Duodenal mucosa (tissue), 2 donors: ENCODE data around the gene D2HGDH.
"Not testable (repeated sequence)": the region's sequence is repeated elsewhere in the genome, so short reads cannot be mapped to it uniquely, and the experiment has no call there.

Experiments
- H3K27ac ChIP-seq: one replicate; pipeline ENCODE4 v1.7.0; 2013; ENCODE audit warnings: low read depth, low read length
- H3K27me3 ChIP-seq, 2 donors: one replicate each; pipeline ENCODE4 v1.7.0; 2013; ENCODE audit warnings: low read length in 2 of 2, control low read depth in 1 of 2; ENCODE audit not compliant: insufficient read depth in 2 of 2, control insufficient read depth in 1 of 2
- H3K36me3 ChIP-seq, 2 donors: one replicate each; pipeline ENCODE4 v1.7.0; 2013; ENCODE audit warnings: low read length in 2 of 2, control low read depth in 1 of 2; ENCODE audit not compliant: insufficient read depth in 2 of 2, control insufficient read depth in 1 of 2
- H3K4me1 ChIP-seq, 2 donors: one replicate each; pipeline ENCODE4 v1.7.0; 2013; ENCODE audit warnings: low read length in 2 of 2, control low read depth in 1 of 2; ENCODE audit not compliant: insufficient read depth in 2 of 2, control insufficient read depth in 1 of 2
- H3K4me3 ChIP-seq, 2 donors: one replicate each; pipeline ENCODE4 v1.7.0; 2013; ENCODE audit warnings: low read length in 2 of 2, low read depth in 1 of 2
- H3K9ac ChIP-seq, 2 donors: one replicate each; pipeline ENCODE4 v1.7.0; 2013; ENCODE audit warnings: low read length in 2 of 2, low read depth in 1 of 2
- H3K9me3 ChIP-seq, 2 donors: one replicate each; pipeline ENCODE4 v1.7.0; 2013; ENCODE audit warnings: low read length in 2 of 2, control low read depth in 1 of 2; ENCODE audit not compliant: control insufficient read depth in 1 of 2

Gene D2HGDH

DNA sequence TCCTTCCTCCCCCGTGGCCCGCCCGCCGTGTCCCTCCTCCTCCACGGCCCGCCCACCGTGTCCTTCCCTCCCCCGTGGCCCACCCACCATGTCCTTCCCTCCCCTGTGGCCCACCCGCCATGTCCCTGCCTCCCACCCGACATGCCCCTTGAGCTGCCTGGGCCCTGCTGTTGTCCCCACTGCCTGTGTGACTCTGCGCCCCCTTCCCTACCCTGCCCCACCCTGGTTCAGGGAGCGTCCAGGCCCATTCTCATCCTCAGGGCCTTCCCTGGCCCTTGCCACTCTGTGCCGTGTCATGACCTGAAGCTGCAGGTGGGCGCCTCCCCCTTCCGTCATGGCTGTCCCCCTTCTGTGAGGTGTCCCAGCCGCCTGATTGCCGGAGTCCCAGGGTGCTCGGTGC is 20.7 kb downstream of the D2HGDH start:
- no peaks in the 10 kb centered on the region for H3K27me3 ChIP-seq
- no peak overlapping the region for H3K4me3 ChIP-seq
- no peaks in the 10 kb centered on the region for H3K9me3 ChIP-seq
- no peaks in the 10 kb centered on the region for H3K4me1 ChIP-seq
- no peak overlapping the region for H3K27ac ChIP-seq
- no peak overlapping the region for H3K9ac ChIP-seq
- peaks cover 11 to 28% of the 10 kb centered on the region in 2 donors for H3K36me3 ChIP-seq

DNA sequence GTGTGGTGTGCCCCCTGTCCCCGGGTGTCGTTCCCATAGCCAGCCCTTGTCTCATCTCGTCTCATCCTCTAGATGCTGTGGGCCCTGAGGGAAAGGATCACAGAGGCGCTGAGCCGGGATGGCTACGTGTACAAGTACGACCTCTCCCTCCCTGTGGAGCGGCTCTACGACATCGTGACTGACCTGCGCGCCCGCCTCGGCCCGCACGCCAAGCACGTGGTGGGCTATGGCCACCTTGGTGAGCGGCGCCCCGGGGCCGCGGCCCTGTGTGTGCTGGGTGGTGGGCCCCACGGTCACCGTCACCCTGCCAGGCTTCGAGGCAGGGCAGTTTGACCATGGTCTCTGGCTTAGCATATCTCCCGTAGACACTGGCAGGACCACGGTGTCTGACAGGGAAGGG is 21.3 kb downstream of the D2HGDH start:
- H3K4me3 ChIP-seq: no peak overlapping the region
- no peaks in the 10 kb centered on the region for H3K27me3 ChIP-seq
- H3K4me1 ChIP-seq: no peaks in the 10 kb centered on the region
- H3K36me3 ChIP-seq: peaks cover 16 to 35% of the 10 kb centered on the region in 2 donors
- H3K9me3 ChIP-seq: no peaks in the 10 kb centered on the region
- no peak overlapping the region for H3K27ac ChIP-seq
- no peak overlapping the region for H3K9ac ChIP-seq

DNA sequence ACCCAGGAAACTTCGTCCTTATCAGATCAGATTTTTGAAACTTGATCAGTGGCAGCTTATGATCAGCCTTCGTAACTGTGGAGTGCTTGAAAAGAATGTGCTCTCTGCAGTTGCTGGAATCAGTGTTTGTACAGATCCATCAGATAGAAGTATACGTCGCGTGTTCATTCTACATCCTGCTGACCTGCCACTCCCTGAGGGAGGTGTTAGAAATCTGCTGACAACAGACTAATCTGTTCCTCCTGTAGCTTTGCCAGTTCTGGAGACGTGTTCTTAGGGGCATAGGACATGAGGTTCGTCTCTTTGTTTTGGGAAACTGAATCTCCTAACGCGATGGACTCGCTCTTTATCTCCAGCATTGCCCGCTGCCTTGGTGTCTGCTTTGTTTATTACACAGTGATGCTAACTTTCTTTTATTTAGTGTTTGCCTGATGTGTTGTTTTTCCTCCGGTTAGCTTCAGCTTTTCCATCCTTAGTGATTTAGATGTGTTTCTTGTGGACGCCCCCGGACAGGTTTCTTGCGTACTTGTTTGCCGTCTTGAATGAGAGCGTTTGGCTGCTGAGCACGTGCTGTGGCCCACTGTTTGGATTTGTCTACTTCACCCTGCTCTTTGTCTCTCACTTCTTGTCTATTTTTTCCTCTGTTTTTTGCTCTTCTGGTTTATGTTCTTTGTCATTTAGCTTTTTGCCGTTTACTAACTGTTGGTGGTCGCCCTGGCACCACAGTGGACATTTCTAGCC is 24.8 kb downstream of the D2HGDH start:
- no peaks in the 10 kb centered on the region for H3K4me1 ChIP-seq
- H3K36me3 ChIP-seq: peaks cover 16 to 31% of the 10 kb centered on the region in 2 donors
- no peak overlapping the region for H3K4me3 ChIP-seq
- H3K9me3 ChIP-seq: no peaks in the 10 kb centered on the region
- no peak overlapping the region for H3K9ac ChIP-seq
- no peak overlapping the region for H3K27ac ChIP-seq
- no peaks in the 10 kb centered on the region for H3K27me3 ChIP-seq

DNA sequence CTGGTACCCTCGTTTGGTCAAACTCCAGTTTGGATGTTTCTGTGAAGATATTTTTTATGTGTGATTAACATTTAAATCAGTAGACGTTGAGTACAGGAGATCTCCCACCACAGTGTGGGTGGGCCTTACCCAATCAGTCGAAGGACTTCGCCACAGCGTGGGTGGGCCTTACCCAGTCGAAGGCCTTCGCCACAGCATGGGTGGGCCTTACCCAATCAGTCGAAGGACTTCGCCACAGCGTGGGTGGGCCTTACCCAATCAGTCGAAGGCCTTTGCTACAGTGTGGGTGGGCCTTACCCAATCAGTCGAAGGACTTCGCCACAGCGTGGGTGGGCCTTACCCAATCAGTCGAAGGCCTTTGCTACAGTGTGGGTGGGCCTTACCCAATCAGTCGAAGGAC is 25.5 kb downstream of the D2HGDH start:
- H3K4me1 ChIP-seq, H3K4me3 ChIP-seq: not testable (repeated sequence)

DNA sequence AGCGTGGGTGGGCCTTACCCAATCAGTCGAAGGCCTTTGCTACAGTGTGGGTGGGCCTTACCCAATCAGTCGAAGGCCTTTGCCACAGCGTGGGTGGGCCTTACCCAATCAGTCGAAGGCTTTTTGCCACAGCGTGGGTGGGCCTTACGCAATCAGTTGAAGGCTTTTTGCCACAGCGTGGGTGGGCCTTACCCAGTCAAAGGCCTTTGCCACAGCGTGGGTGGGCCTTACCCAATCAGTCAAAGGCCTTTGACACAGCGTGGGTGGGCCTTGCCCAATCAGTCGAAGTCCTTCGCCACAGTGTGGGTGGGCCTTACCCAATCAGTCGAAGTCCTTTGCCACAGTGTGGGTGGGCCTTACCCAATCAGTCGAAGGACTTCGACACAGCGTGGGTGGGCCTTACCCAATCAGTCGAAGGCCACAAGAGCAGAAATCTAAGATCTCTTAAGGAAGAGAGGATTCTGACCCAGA is 25.9 kb downstream of the D2HGDH start:
- Histone ChIP-seq H3K27me3 (no peaks in the 10 kb centered on the region), H3K4me1 (no peaks in the 10 kb centered on the region), H3K9ac (no peak overlapping the region), H3K27ac (no peak overlapping the region), H3K9me3 (no peaks in the 10 kb centered on the region), H3K36me3 (peaks cover 16 to 29% of the 10 kb centered on the region in 2 donors), H3K4me3 (no peak overlapping the region)

More for the DNA sequence above, 25.5 kb downstream of the D2HGDH start:
- H3K27ac ChIP-seq, H3K27me3 ChIP-seq, H3K9ac ChIP-seq, H3K9me3 ChIP-seq: not testable (repeated sequence)
- H3K36me3 ChIP-seq: peaks cover 16 to 31% of the 10 kb centered on the region in 2 donors

DNA sequence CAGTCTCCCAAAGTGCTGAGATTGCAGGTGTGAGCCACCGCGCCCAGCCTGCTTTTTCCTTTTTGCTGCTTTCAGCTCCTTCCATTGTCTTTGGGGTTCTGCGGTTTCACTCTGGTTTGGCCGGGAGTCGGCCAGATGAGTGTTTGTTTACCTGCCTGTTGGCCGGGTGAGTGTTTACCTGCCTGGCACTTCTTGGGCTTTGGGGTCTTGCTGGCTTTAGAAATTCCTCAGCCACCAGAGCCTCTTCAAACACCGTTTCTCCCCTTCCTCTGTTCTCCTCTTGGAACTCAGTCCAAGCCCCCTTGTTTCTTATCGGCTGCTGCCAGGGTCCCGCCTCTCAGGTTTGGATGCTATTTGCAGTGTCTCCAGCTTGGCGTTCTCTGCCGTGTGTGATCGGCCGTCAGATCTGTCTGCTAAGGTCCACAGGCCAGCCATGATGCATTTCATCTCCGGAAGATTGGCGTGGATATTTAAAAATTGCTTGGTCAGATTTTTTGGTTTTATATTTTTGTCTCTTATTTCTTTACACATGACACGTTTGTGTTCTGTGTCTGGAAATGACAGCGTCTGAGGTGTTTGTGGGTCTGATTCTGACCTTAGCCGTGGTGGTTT is 28.0 kb downstream of the D2HGDH start:
- Histone ChIP-seq H3K4me1 (no peaks in the 10 kb centered on the region), H3K9ac (no peak overlapping the region), H3K27ac (no peak overlapping the region), H3K36me3 (peaks cover 8 to 20% of the 10 kb centered on the region in 2 donors), H3K9me3 (no peaks in the 10 kb centered on the region), H3K4me3 (no peak overlapping the region), H3K27me3 (no peaks in the 10 kb centered on the region)

DNA sequence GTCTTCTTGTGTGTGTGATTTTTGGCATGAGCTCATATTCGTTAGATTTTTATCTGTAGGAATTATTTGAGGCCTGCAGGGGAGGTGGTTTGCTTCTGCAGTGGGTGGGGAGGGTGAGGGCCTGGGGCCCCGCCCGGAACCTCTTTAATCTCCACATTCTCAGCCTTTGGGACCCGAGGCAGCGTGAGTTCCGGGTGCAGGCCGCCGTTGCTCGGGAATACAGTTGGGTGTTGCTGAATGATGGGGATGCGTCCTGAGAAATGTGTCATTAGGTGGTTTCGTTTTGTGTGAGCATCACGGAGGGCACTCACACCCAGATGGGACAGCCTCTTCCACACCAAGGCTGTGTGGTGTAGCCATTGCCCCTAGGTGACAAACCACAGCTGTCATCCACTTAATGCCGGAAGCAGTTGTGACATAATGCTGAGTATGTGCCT is 28.5 kb downstream of the D2HGDH start:
- peaks cover 8 to 20% of the 10 kb centered on the region in 2 donors for H3K36me3 ChIP-seq
- no peaks in the 10 kb centered on the region for H3K4me1 ChIP-seq
- no peaks in the 10 kb centered on the region for H3K27me3 ChIP-seq
- H3K9ac ChIP-seq: no peak overlapping the region
- no peak overlapping the region for H3K4me3 ChIP-seq
- H3K27ac ChIP-seq: no peak overlapping the region
- H3K9me3 ChIP-seq: no peaks in the 10 kb centered on the region

DNA sequence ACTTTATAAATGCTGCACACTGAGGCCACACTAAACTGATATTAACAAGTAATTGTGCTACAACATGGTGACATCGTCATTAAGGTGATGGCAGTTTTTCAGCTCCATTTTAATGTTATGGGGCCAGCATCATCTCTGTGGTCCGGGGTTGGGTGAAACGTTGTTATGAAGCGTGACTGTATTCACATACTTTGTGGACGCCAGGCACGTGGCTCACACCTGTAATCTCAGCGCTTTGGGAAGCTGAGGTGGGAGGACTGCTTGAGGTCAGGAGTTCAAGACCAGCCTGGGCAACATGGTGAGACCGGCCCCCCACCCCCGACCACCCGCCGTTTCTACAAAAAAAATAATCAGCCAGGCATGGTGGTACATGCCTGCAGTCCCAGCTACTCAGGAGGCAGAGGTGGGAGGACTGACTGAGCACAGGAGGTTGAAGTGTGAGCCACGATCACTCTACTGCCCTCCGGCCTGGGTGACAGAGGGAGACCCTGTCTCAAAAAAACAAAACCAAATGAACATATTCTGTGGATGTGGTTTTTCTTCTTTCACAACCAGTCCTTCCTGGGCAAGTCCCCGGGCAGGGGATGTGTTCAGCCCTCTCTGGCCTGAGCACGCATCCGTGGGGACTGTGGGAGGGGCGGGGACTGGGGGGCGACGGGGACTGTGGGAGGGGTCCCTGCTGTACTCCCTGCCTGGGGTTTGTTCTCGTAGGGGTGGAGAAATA is 29.3 kb downstream of the D2HGDH start:
- no peaks in the 10 kb centered on the region for H3K9me3 ChIP-seq
- no peak overlapping the region for H3K4me3 ChIP-seq
- H3K27me3 ChIP-seq: no peaks in the 10 kb centered on the region
- no peaks in the 10 kb centered on the region for H3K4me1 ChIP-seq
- H3K36me3 ChIP-seq: peaks cover 8 to 20% of the 10 kb centered on the region in 2 donors
- no peak overlapping the region for H3K27ac ChIP-seq
- H3K9ac ChIP-seq: no peak overlapping the region

DNA sequence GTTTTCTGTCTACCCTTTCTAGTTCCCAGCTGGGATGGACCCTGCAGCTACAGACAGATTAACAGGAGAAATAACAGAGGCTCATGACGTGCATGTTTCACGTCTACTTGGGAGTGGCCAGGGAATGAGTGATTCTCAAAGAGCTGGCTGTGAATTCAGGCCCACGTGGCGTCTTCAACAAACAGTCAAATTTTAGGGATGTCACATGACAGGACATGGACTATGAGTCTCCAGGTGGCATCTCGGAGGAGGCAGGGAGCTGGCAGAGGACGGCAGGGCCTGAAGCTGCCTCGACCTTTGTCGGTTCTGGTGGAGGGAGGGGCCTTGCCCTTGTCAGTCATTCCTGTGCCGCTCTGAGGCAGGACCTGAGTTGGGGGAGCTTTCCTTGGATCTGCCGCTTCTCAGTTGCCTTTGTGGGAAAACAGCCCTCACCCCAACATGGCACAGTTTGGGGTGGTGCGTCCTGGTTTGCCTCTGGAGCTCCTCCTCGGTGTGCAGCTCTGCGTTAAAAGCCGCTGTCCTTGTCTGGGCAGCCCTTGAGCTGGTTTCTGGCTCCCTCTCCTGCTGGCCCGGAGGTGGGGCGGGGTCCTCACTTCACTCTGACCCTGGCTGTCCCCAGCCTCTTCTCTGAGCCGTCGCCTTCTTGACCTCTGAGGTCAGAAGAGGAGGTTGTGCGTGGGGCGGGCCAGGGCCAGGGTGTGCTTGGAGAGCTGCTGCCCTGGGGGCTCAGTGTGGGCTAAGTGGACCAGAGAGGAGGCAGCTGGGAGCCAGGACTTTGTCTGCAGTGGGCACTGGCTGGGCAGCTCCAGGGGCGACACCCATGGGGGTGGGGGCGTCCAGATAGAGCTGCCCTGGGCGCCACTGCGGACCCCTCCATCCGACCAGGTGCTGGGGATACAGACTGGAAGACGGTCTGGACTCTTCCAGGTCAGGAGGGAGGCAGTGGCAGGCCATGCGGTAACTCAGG is 30.1 kb downstream of the D2HGDH start:
- H3K27ac ChIP-seq: no peak overlapping the region
- no peaks in the 10 kb centered on the region for H3K27me3 ChIP-seq
- H3K9ac ChIP-seq: no peak overlapping the region
- H3K4me1 ChIP-seq: no peaks in the 10 kb centered on the region
- H3K4me3 ChIP-seq: no peak overlapping the region
- peaks cover 5 to 12% of the 10 kb centered on the region in 2 donors for H3K36me3 ChIP-seq
- no peaks in the 10 kb centered on the region for H3K9me3 ChIP-seq
